CD4-positive, alpha-beta T cell treated with Interleukin-1 beta for 1 hour (primary cell): ENCODE data around the gene KRT36.

ENCODE experiments used
- DNase-seq, 2 donors: peaks; one replicate each; pipeline ENCODE4 v3.0.0-alpha.2; 2020 to 2022

The KRT36 gene

DNA sequence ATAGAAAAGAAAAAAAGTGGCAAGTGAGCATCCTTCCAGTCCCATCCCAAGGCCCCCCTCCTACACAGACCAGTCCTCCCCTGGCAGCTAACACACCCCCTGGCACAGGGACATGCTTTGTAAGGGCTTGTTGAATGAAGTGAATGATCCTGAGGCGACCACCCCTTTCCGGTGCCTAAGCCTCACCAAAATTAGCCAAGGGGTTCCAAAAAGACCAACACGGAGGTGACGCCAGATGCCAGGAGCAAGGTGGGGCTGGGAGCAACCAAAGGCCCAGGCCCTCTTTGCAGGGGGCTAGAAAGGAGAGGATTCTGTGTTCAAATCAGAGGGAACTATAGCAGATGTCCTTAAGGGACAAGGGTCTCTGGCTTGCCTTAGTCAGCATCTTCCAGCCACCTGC, 14.3 kb downstream of the KRT36 start:
- no peak for DNase-seq

DNA sequence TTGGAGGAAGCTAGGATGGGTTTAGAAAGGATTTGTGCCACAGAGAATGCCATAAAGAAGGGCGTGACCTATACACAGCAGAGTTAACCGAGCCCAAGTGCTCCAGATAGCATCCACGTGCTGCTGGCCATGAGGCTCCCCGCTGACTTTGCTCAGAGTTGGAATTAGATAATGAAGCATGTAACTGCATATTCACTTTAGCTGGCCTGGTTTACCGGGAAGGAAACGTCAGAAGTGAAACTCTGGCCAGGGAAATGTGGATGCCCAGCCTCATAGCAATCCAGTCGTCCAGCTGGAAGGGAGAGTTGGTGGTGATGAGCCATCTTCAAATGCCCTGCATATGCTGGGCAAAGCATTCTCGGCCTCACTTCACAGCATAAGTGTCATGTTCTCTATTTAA, 14.8 kb downstream of the KRT36 start:
- no peak for DNase-seq

DNA sequence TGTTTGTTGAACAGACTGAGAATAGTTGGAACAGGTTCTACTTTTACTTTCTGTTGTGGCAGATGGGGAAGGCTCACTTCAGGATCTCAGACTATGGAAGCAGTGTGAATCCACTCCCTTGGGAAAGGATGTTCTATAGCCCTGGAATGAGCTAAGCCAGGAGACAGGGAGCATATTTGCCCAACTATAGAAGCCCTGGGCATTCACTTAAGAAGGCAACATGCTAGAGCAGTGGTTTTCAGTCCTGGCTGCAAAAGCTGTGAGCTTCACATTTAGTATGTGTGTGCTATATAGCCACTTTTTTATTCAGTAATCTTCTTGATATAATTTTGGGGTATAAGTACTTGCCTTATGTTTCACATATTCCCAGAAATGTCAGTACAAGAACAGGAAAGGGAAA, 21.4 kb downstream of the KRT36 start:
- no peak for DNase-seq

DNA sequence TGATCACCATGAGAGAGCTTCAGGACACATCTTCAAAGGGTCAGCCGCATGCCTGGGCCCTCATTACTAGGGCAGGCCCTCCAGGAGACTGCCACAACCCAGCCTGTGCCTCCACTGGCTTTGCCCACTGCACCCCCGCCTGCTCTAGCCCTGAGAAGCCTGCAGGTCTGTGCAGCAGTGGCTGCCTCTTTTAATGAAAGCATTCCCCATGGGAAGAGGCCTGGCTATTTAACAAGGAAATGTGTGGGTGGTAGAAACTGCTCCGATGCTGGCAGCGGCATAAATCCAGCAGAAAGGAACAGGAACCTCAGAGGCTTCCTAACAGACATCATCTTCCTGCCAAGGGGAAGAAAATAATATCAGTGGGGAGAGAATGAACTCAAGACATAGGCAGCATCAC, 22.1 kb downstream of the KRT36 start:
- no peak for DNase-seq

DNA sequence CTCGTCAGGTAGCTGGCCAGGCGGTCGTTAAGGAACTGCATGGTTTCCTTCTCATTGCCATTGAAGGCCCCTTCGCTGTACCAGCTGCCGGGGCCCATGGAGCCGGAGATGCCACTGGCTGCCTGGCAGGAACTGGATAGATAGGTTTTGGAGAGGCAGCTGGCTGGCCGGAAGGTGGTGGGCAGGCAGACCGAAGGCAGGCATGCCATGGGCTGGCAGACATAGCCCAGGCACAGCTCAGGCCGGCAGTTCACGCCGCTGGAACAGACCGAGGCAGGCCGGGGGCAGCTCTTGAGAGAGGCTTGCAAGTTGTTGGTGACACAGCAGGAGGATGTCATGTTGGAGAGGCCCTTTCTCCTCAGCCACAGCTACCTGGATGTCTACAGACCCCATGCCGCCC, 22.7 kb downstream of the KRT36 start, which contains the start of gene KRT32:
Gene KRT32 (minus strand): TSS at position 399 of the 400 bp plus-strand sequence. CDS start 61 bp downstream, at position 338.
- DNase-seq, result no peak

DNA sequence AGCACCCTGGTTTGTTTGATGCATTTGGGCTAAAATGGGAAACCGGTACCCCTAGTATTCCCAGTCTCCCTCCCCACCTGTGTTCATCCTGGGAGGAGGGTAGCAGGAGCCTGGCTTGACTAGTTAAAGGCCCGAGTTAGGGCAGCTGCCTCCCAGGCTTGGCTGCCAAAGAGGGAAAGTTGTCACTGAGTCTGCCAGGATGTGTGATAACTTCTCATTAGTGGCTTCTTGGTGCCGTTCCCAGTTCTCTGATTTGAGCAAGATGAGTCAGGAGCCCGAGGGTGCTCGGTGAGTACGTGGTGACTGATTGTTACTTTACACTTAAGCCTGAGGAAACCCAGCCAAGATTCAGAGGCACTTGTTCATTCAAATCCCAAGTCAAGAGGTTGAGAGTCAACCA, 25.0 kb downstream of the KRT36 start:
- DNase-seq, result no peak

DNA sequence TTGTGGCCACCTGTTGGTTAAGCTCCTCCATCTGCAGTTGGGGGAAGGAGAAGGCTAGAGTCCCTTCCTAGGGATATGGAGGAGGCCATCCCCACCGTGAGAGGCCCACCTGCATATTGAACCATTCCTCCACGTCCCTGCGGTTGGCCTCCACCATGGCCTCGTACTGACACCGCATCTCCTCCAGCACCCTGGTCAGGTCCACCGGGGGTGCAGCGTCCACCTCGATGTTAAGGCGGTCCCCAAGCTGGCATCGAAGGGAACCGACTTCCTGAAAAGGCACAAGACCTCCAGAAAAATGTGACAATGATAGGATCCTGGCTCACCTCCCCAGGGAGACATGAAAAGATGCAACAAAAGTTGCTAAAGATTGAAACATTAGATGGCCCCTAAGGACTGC, 25.5 kb downstream of the KRT36 start:
- no peak for DNase-seq

DNA sequence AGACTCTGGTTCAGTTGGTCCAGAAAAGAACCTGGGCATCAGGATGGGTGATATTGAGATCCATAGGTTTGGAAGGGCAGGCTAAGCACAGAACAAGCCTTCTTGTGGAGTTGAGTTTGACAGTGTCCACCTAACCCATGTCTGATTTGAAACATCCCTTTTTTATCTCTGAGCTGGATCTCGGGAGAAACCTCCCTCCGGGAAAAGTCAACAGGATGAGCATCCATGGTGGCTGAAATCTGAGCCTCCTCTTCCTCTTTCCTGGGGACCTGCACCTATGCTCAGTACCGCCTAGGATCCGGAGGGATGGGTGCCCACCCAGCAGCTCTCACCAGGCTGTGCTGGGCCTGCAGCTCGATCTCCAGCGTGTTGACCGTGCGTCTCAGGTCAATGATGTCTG, 26.0 kb downstream of the KRT36 start:
- DNase-seq, result no peak

DNA sequence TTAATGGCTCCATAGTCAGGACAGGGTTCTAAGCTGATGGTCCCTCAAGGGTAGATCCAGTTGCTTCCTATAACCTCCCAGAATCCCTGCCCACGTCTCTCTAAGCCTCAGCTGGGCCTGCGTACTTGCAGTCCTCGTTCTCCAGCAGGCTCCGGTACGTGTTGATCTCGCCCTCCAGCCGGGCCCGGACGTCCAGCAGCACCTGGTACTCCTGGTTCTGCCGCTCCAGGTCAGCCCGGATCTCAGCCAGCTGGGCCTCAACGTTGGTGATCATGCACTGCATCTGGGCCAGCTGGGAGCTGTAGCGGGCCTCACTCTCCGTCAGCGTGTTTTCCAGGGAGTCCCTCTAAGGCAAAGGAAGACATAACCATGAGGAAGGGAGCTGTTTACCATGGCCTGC, 27.0 kb downstream of the KRT36 start:
- no peak for DNase-seq

DNA sequence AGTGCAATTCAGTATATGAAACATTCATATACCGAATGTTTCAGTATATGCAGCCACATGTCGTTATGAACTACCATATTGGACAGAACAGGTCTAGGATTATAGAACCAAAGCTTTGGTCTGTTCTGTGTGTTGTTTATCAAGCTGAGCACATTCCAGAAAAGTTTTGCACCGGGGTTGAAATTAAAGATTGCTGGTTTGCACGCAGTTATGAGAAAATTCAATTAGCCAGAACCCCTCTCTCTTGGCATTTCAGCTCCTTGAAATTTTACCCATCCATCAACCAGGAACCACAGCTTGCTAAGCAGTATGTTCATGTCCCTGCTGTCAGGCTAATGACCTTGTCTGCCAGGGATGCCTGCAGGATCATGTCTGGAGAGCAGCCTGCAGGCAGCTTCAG, 32.0 kb downstream of the KRT36 start:
- DNase-seq, result no peak

DNA sequence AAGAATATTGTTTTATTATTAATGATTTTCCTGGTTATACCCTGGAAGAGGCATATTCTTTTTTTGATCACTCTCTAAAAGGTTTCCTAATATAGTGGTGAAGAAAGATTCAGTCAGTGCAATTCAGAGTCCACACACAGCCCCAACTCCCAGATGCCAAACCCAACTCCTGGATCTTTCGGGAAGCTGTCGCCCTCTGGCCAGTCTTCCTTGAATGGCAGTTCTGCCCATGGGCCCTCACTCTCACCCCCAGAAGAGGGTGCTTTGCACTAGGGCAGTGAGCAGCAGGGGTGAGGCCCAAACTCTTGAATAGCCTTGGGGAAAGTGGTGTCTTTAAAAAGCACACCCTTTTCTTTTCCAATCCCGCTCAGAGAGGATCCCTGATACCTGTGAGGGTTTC, 33.5 kb downstream of the KRT36 start:
- DNase-seq, result no peak

DNA sequence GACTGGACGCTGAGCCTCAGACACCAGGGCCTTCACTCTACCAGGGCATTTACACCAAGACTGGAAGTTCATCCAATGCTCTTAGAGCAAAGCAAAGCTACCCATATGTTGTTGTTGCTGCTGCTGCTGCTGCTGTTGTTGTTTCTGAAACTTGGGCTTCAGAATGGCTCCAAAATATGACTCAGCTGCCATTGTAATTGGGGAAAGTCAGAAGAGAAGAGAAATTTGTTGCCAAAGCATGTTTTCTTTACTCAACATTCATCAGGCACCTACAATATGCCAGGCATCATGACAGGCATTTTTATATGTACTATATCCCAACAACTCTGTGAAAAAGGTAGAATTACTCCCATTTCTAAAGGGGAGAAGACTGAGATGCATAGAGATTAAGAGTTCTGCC, 34.5 kb downstream of the KRT36 start:
- DNase-seq, result no peak

DNA sequence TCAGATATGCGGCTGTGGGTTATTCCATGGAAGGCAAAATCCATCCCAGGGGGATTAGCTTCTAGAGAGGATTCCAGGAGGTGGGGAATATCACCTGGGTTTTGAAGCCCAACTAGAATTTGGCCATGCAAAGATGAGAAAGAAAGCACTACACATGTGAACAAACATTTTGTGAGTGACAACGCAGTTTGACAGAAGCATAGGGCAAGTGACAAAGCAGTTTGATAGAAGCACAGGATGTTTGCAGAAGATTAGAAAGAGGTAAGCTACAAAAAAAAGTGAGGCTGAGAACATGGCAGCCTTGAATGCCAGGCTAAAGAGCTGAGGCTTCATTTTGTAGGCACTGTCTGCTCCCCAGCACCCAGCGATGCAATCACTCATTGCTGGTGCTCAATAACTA, 36.6 kb downstream of the KRT36 start:
- no peak for DNase-seq

DNA sequence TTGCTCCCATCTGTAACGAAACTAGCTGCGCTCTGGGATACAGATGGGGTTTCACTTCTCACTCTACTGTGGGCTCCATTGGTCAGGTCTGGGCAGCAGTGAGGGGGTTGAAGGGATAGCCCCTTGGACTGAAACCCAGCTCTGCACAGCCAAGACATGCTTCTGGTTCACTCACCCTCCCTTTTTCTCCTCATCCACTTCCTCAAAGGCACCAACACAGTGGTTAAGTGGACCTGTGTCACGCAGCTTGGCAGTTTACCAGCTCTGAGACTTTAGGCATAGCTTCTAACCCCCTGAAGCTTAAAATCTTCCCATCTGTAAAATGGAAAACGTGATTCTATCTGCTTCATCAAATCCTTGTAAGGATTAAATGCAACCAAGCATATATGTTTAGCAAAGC, 37.4 kb downstream of the KRT36 start:
- no peak for DNase-seq

DNA sequence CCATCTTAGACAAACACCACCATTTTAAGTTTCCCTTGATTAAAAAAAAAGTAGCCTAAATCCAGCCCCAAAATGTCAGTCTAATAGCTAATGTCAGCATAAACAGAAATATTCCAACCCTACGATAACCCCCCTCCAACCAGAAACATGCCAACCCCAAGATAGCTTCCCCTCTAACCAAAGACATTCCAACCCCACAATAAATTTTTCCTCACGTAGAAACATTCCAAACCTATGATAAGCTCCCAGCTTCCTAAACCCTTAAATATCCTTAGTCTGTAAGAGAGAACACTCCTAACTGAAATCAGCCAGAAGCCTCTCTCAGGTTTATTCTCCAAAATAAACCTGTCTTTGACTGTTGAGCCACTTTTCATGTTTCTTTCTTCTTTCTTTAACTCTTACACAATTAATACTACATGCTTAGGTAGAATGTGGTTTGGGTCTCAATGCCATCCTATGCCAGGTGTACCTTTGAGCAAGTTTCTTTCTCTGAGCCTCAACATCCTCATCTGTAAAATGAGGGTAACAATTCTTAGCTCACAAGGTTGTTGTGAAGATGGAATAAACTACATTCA, 38.5 kb downstream of the KRT36 start:
- no peak for DNase-seq

DNA sequence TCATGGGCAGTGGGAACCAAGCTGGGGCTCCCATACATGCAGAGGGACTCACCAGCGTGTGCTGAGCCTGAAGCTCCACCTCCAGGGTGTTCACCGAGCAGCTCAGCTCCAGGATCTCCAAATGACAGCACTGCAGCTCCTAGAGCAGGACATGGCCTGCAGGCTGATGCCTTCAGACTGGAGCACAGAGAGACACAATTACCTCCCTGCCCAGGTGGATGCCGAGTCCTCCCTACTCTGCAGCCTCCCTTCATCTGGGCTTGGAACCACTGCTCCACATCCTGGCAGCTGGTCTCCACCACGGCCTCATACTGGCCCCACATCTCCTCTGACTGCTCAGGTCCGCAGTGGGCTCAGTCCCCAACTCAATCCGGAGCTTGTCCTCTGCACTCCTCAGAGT, 40.7 kb downstream of the KRT36 start:
- DNase-seq, result no peak

DNA sequence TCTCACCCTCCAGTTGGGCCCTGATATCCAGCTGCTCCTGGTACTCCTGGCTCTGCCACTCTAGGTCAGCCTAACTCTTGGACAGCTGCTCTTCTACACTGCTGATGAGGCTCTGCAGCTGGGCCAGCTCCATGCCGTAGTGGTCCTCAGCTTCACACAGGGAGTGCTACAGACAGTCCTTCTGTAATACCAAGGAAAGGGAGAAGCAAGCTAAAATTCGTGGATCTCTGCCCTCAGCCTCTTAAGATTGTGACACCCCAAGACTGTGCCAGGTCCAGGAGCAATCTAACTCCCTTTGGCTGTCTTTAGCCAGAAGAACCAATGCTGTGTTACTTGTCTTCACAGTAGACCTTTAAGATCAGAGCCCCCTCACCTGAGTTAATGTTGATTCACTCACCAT, 41.2 kb downstream of the KRT36 start:
- DNase-seq, result no peak

DNA sequence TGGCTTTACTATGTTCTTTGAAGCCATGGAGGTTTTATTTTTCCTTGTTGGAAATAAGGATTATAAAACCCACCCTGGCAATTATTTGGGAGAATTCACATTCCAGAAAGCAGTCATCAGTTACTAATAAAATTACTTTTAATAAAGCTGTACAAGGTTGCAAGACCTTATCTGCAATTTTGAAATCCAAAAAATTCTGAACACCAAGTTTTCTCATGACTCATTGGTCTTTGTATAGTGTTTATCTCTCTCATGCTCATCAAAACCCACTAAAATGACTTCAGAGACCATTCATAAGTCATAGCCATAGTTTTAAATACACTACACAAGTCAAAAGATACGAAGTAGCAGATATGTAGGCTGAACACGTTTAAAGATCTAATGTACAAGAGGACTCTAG, 42.9 kb downstream of the KRT36 start:
- DNase-seq, result no peak

DNA sequence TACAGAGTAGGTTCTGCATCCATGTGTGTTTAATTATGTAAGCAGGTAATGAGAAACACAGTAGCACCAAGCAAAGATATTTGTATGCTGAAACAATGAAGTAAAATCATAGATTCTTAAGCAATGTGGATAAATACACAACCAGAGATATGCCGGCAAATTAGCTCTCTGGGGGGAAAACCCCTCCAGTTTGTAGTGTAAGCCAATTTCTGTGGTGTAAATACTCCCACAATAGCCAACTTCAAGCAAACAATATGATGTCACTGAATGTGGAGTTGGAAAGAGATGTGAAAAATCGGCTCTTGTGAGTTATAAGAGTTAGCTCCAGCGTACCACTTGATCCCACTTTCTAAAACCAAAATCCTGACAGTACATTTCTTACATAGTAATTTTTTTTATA, 45.1 kb downstream of the KRT36 start:
- DNase-seq, result no peak

DNA sequence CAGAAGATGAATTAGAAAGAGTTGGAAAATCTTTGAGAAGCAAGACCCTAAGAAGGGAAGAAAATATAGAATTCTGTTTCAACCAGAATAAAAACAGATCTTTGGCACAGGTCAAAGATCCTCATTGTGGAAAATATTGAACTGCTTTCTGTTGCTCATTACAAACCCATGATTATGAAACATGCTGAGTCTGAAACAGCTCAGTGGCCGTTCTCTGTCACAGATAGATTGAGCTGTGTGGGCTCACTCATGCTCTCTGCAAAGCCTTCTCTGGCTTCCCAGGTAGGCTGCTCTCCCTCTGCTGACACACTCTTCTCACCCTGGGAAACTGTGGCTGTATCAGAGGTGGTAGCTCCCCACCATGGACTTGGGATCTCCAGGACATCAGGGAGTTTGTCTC, 45.5 kb downstream of the KRT36 start:
- no peak for DNase-seq

DNA sequence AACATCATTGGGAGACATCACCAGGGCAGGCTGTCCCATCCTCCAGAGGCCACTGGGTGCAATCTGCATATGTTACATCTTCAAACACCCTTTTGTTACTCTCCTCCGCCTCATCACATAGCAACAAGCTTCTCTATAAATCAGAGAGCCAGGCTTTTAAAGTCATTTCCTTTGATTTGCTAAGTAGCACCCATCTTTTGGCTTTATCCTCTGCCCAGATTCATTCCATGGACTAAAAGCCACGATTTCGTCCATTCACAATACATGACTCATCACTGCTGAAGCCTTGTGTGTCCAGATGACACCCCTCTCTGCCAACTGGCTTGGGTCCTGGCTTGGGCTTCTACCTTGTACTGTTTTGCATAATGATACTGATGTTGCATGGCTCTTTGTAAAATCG, 47.0 kb downstream of the KRT36 start:
- no peak for DNase-seq

DNA sequence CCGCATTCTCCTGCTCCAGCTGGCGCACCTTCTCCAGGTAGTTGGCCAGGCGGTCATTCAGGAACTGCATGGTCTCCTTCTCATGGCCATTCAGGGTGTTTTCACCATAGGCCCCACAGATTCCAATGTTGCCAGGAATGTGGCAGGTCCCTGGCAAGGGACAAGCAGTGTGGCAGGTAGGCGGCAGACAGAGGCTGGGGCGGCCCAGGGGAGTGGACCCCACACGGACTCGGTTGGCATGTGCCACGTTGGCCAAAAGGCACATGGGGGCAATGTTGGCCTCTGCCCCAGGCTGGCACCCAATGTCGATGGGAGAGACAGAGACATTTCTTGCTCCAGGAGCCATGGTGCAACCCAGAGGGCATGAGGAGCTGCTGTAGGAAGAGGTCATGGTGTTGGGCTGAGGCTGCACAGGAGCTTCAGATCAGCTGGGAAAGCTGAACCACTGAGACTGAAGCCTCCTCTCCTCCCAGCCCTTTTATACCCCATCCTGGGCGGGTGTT, 49.1 kb downstream of the KRT36 start, which contains the start of gene KRT38:
Gene KRT38 (minus strand): TSS at position 453 of the 503 bp plus-strand sequence. CDS start 62 bp downstream, at position 391.
- DNase-seq, result no peak

DNA sequence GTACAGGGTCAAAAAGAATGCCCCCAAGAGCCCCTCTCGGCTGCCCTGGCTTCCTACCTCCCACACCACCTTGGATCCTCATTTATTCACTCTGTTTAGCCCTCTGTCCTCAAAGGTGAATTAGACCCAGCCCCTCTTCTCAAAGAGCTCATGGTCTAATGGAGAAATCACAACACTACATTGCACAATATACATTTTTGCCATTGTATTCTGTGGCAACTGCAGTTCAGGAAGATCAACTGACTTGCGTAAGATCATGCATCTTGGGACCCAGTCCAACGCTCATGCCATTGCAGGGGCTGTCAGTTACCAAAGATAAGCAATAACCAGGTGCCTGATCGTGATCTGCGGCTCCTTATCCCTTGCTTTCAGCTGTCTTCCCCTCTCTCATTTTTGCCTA, 50.3 kb downstream of the KRT36 start:
- no peak for DNase-seq

DNA sequence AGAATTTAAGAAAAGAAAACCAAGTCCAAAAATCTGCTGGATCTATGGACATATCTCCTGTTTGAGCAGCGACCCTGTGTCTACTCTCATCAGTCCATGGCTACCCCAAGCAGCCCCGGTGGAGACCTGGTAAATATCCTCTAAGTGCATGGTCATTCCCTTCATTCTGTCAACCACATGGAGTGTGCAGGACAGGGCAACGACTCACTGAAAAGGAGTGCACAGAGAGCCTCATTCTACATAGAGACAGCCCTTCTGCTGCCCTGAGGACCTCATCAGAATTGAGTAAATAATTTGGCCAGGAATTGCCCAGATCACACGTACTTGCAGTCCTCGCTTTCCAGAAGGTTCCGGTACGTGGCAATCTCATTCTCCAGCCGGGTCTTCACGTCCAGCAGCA, 51.9 kb downstream of the KRT36 start:
- no peak for DNase-seq

DNA sequence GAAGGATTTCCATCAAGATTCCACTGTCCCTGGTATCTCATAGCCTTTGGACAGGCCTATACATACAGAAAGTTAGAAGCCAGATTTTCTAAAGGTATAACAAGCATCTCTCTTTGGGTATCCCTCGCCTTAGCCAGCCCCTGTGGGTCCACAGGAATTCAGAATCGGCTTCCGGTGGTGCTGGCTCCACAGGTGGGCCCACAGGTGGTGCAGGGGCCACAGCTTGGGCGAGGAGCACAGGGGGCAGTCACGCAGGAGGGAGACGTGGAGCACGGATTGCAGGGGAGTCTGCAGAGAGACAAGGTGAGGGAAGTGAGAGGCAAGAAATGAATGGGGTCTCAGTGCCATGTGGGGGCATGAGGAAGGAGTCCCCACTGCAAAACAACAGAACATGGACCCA, 52.5 kb downstream of the KRT36 start:
- DNase-seq, result no peak
